Measurements from ENCODE around the gene FEZ2. TPM values are rescaled to one million over a fixed set of nuclear protein-coding genes. Genes with fewer than 3 reads are reported as not detected.

The FEZ2 gene
- total RNA-seq, 1 experiment from 2014 or later: 52.6 TPM

- H3F3A ChIP-seq (ENCODE audit: low read length, unreplicated experiment): no peaks in the 10 kb centered on the region
- peaks cover 84% of the 10 kb centered on the region for H3K36me3 ChIP-seq (ENCODE audit: low read depth, low read length)
- POLR2A ChIA-PET (ENCODE audit: unreplicated experiment): no interaction called here
- no peak overlapping the region for H3K9ac ChIP-seq (ENCODE audit: low read length)
- CTCF ChIA-PET: no interaction called here
- intact Hi-C loops (cut with micrococcal nuclease): no loop called here
- no peak for TF ChIP-seq CTCF (conservative IDR thresholded peaks at IDR 0.05; ENCODE audit: low read depth, low read length)
- TF ChIP-seq EZH2 (IDR thresholded peaks at IDR 0.05; ENCODE audit: low read length, unreplicated experiment): no peak
- no peak overlapping the region for H2AFZ ChIP-seq (ENCODE audit: low read length)
- no peaks in the 10 kb centered on the region for H3K9me3 ChIP-seq (ENCODE audit: low read length)
- no TSS peak for BruUV-seq (replicated peaks)
- no peak overlapping the region for H3K4me2 ChIP-seq (ENCODE audit: low read length)
- no peaks in the 10 kb centered on the region for H3K9me2 ChIP-seq (replicated peaks; ENCODE audit: low read length)
- H3K27me3 ChIP-seq (ENCODE audit: low read length): no peaks in the 10 kb centered on the region
- no peaks in the 10 kb centered on the region for H3K79me2 ChIP-seq (ENCODE audit: low read length)
- DNase-seq: no peak
- H3K4me3 ChIP-seq (ENCODE audit: low read length): no peak overlapping the region
- H4K20me1 ChIP-seq (ENCODE audit: low read length): no peaks in the 10 kb centered on the region
- H3K4me1 ChIP-seq (ENCODE audit: insufficient read depth, low read length): no peaks in the 10 kb centered on the region
- ATAC-seq: no peak
- no peak overlapping the region for H3K27ac ChIP-seq (ENCODE audit: low read length)
These were observed 81.7 kb downstream of the FEZ2 start for GRCh38 chr2:36516136-36516870.

GRCh38 chr2:36515538-36515937 lies 82.4 kb downstream of the FEZ2 start:
- POLR2A ChIA-PET (ENCODE audit: unreplicated experiment): no interaction called here
- H3K4me2 ChIP-seq (ENCODE audit: low read length): no peak overlapping the region
- no peaks in the 10 kb centered on the region for H3F3A ChIP-seq (ENCODE audit: low read length, unreplicated experiment)
- no TSS peak for BruUV-seq (replicated peaks)
- no peak for TF ChIP-seq CTCF (conservative IDR thresholded peaks at IDR 0.05; ENCODE audit: low read depth, low read length)
- CTCF ChIA-PET: no interaction called here
- peaks cover 83% of the 10 kb centered on the region for H3K36me3 ChIP-seq (ENCODE audit: low read depth, low read length)
- H3K9ac ChIP-seq (ENCODE audit: low read length): no peak overlapping the region
- no peaks in the 10 kb centered on the region for H3K9me2 ChIP-seq (replicated peaks; ENCODE audit: low read length)
- no peaks in the 10 kb centered on the region for H3K27me3 ChIP-seq (ENCODE audit: low read length)
- H3K4me1 ChIP-seq (ENCODE audit: insufficient read depth, low read length): no peaks in the 10 kb centered on the region
- H3K9me3 ChIP-seq (ENCODE audit: low read length): no peaks in the 10 kb centered on the region
- H2AFZ ChIP-seq (ENCODE audit: low read length): no peak overlapping the region
- H4K20me1 ChIP-seq (ENCODE audit: low read length): no peaks in the 10 kb centered on the region
- DNase-seq (no peak), ATAC-seq (no peak)
- no peak overlapping the region for H3K4me3 ChIP-seq (ENCODE audit: low read length)
- H3K79me2 ChIP-seq (ENCODE audit: low read length): no peaks in the 10 kb centered on the region
- no peak overlapping the region for H3K27ac ChIP-seq (ENCODE audit: low read length)
- intact Hi-C loops (cut with micrococcal nuclease): no loop called here

- H3K27ac ChIP-seq (ENCODE audit: low read length): no peak overlapping the region
- H3K4me1 ChIP-seq (ENCODE audit: insufficient read depth, low read length): 0 out of 2 replicates have a peak, but pooled peaks cover 4% of the 10 kb centered on the region
- no peaks in the 10 kb centered on the region for H4K20me1 ChIP-seq (ENCODE audit: low read length)
- no peaks in the 10 kb centered on the region for H3F3A ChIP-seq (ENCODE audit: low read length, unreplicated experiment)
- ChIA-PET CTCF (no interaction called here), POLR2A (ENCODE audit: unreplicated experiment) (no interaction called here)
- peaks cover 65% of the 10 kb centered on the region for H3K36me3 ChIP-seq (ENCODE audit: low read depth, low read length)
- H3K27me3 ChIP-seq (ENCODE audit: low read length): no peaks in the 10 kb centered on the region
- H3K79me2 ChIP-seq (ENCODE audit: low read length): no peaks in the 10 kb centered on the region
- no peak overlapping the region for H2AFZ ChIP-seq (ENCODE audit: low read length)
- TF ChIP-seq EZH2phosphoT487 (IDR thresholded peaks at IDR 0.05; ENCODE audit: borderline replicate concordance, low read length): no peak
- no peak for TF ChIP-seq EZH2 (IDR thresholded peaks at IDR 0.05; ENCODE audit: low read length, unreplicated experiment)
- no peak for TF ChIP-seq CTCF (conservative IDR thresholded peaks at IDR 0.05; ENCODE audit: low read depth, low read length)
- no peak overlapping the region for H3K4me2 ChIP-seq (ENCODE audit: low read length)
- ATAC-seq (no peak), DNase-seq (no peak)
- no peak overlapping the region for H3K4me3 ChIP-seq (ENCODE audit: low read length)
- no peaks in the 10 kb centered on the region for H3K9me3 ChIP-seq (ENCODE audit: low read length)
- no TSS peak for BruUV-seq (replicated peaks)
- H3K9me2 ChIP-seq (replicated peaks; ENCODE audit: low read length): no peaks in the 10 kb centered on the region
- intact Hi-C loops (cut with micrococcal nuclease): no loop called here
- no peak overlapping the region for H3K9ac ChIP-seq (ENCODE audit: low read length)
These were observed 84.3 kb downstream of the FEZ2 start for GRCh38 chr2:36513661-36514060.
